GM23248 (cell line): ENCODE data around the gene MPPED2. TPM values are rescaled to one million over a fixed set of nuclear protein-coding genes. Genes with fewer than 3 reads are reported as not detected.

Experiments used
- DNase-seq: peaks from one replicate; pipeline ENCODE4 v3.0.0-alpha.2; 2015
- H2AFZ ChIP-seq: fragments of 200-600 bp; sonication (generic); 2 replicates; pipeline ENCODE4 v1.6.1; 2016; ENCODE audit warnings: antibody characterized with exemption
- H3F3A ChIP-seq: fragments of 200-600 bp; sonication (generic); 2 replicates; pipeline ENCODE4 v1.6.1; 2016; ENCODE audit warnings: mild to moderate bottlenecking, antibody characterized with exemption, mixed run types; ENCODE audit not compliant: insufficient read depth
- H3K27ac ChIP-seq: fragments of 200-600 bp; sonication (generic); 2 replicates; pipeline ENCODE4 v1.5.1; 2016; ENCODE audit warnings: mild to moderate bottlenecking
- H3K27me3 ChIP-seq: fragments of 200-600 bp; sonication (generic); replicated peaks from 2 replicates; pipeline ENCODE4 v1.6.1; 2016; ENCODE audit warnings: mild to moderate bottlenecking; ENCODE audit not compliant: insufficient read depth
- H3K36me3 ChIP-seq: fragments of 200-600 bp; sonication (generic); 2 replicates; pipeline ENCODE4 v1.6.1; 2016; ENCODE audit warnings: low read depth, mild to moderate bottlenecking
- H3K4me1 ChIP-seq: fragments of 200-600 bp; sonication (generic); 2 replicates; pipeline ENCODE4 v1.6.1; 2016; ENCODE audit warnings: mild to moderate bottlenecking; ENCODE audit not compliant: insufficient read depth
- H3K4me2 ChIP-seq: fragments of 200-600 bp; sonication (generic); one replicate; pipeline ENCODE4 v1.6.1; 2016; ENCODE audit warnings: mild to moderate bottlenecking; ENCODE audit not compliant: unreplicated experiment
- H3K4me3 ChIP-seq: fragments of 200-600 bp; sonication (generic); 2 replicates; pipeline ENCODE4 v1.5.1; 2016; ENCODE audit warnings: mild to moderate bottlenecking
- H3K79me2 ChIP-seq: fragments of 200-600 bp; sonication (generic); 2 replicates; pipeline ENCODE4 v1.6.1; 2016; ENCODE audit warnings: mild to moderate bottlenecking; ENCODE audit not compliant: insufficient read depth
- H3K9ac ChIP-seq: fragments of 200-600 bp; sonication (generic); 2 replicates; pipeline ENCODE4 v1.6.1; 2016; ENCODE audit warnings: mild to moderate bottlenecking
- H3K9me2 ChIP-seq: fragments of 200-600 bp; sonication (generic); 2 replicates; pipeline ENCODE4 v1.6.1; 2016; ENCODE audit warnings: mixed run types, mild to moderate bottlenecking, moderate library complexity; ENCODE audit not compliant: insufficient read depth
- H3K9me3 ChIP-seq: fragments of 200-600 bp; sonication (generic); one replicate; pipeline ENCODE4 v1.6.1; 2017; ENCODE audit warnings: low read depth
- H4K20me1 ChIP-seq: fragments of 200-600 bp; sonication (generic); 2 replicates; pipeline ENCODE4 v1.6.0; 2016; ENCODE audit not compliant: insufficient read depth
- EZH2 ChIP-seq: fragments of 200-600 bp; sonication (generic); IDR thresholded peaks from 2 replicates; pipeline ENCODE4 v1.6.1; 2018; ENCODE audit warnings: antibody characterized with exemption, mild to moderate bottlenecking; ENCODE audit not compliant: insufficient read depth, poor library complexity, severe bottlenecking
- EZH2phosphoT487 ChIP-seq: fragments of 200-600 bp; sonication (generic); IDR thresholded peaks from 2 replicates; pipeline ENCODE4 v1.6.1; 2018; ENCODE audit warnings: antibody characterized with exemption, moderate library complexity, mild to moderate bottlenecking, low read depth; ENCODE audit not compliant: insufficient read depth
- WGBS, 2 experiments: methylation state at CpG; one replicate each; pipeline ENCODE4 v1.1.6; 2015 to 2017; ENCODE audit warnings: low lambda C conversion rate in 2 of 2, low coverage in 1 of 2; ENCODE audit errors: missing lambda C conversion rate in 2 of 2; 5-methylcytosine and 5-hydroxymethylcytosine counted together
- in situ Hi-C: fragments of 300-500 bp; cut with MboI; formaldehyde crosslinking; loops from 2 replicates; pipeline ENCODE4 v1.15.0; 2020
- polyA plus RNA-seq: library from polyadenylated mRNA; unstranded; fragments of >200 nt; fragmentation: Nextera tagmentation; extraction: Ambion mirVana; gene quantifications from 2 replicates; pipeline ENCODE4 v1.2.1, GENCODE V29; 2016
- total RNA-seq: library from RNA; depleted of rRNA; stranded (reverse); fragments of >200 nt; shearing (Covaris generic); gene quantifications from 2 replicates; pipeline ENCODE4 v1.2.3, GENCODE V29; 2014

MPPED2 gene
- total and polyA plus RNA-seq, 2 experiments from 2014 or later = not detected

- Histone ChIP-seq H3F3A (no peaks in the 10 kb centered on the region), H3K36me3 (no peaks in the 10 kb centered on the region), H3K9me2 (no peaks in the 10 kb centered on the region), H3K4me2 (no peak overlapping the region), H3K9ac (no peak overlapping the region), H3K27ac (no peak overlapping the region), H4K20me1 (no peaks in the 10 kb centered on the region), H2AFZ (no peak overlapping the region), H3K9me3 (no peaks in the 10 kb centered on the region), H3K4me3 (no peak overlapping the region), H3K79me2 (no peaks in the 10 kb centered on the region), H3K27me3 (peaks cover 3% of the 10 kb centered on the region; the same call in 1 of the 2 replicates), H3K4me1 (no peaks in the 10 kb centered on the region)
- DNase-seq = no peak
- WGBS, 2 experiments = 9 to 16% methylated on average over 2 of the region's 2 CpGs
- in situ Hi-C loops = no loop called here
- TF ChIP-seq EZH2 = no peak
- TF ChIP-seq EZH2phosphoT487 = no peak
These were observed 10.7 kb upstream of the MPPED2 start for GRCh38 chr11:30596832-30597231.

DNA sequence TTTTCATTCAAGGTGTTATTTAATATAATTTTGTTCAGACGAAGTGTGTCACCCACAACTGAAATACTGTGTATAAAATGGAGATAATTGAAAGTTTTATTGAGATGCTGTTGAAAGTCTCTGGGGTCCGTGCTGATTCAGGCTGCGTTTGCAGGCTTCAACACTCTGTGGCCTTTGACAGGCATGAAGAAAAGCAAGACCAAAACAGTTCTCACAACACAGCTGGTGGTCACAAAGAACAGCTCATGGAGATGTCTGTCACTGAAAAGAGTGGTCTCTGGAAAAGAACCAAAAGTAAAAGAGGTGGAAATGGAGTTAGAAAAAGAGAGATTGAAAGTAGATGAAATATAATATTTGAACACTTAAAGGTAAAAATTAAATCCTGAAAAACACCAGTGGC, 9.8 kb upstream of the MPPED2 start:
- in situ Hi-C loops = no loop called here
- no peaks in the 10 kb centered on the region for H3K79me2 ChIP-seq

DNA sequence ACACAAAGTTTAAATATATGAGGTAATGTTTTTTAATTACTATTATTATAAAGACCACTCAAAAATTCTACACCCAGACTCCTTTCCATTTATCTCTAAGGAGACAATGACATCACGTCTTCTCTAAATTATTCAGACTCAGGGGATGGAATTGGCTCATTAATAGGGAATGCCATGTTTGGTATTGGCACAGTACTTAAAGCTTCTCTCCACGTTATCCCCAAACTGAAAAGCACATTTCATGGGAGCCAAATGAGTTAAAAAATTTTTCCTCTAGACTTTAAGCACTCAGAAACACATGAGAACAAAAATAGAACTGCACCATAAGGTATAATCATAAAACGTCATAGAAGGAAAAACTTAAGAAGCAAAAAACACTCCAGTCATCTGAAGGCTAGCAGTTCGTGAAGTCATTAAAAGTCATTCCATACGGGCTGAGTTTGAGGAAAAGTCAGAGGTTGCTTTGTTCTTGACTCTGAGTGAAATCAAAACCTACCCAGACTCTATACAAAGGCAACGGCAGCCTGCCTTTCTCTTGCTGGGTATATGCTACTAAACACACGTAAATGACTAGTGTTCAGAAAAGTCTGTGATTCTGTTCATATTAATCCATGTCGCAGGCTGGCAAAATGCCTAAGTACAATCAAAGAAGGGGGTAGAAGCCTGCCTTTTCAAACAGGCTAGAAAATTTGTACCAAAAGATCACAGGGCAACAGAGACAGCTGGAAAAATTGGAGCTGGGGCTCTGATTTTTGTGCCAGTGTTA, 8.7 kb upstream of the MPPED2 start:
- Histone ChIP-seq H3K79me2 (no peaks in the 10 kb centered on the region), H3K9me2 (no peaks in the 10 kb centered on the region), H4K20me1 (no peaks in the 10 kb centered on the region), H3K4me1 (no peaks in the 10 kb centered on the region), H3K27ac (no peak overlapping the region), H3K27me3 (peaks cover 3% of the 10 kb centered on the region; the same call in 1 of the 2 replicates), H3F3A (no peaks in the 10 kb centered on the region), H3K36me3 (no peaks in the 10 kb centered on the region), H3K4me3 (no peak overlapping the region), H3K4me2 (no peak overlapping the region), H2AFZ (no peak overlapping the region), H3K9me3 (no peaks in the 10 kb centered on the region), H3K9ac (no peak overlapping the region)
- in situ Hi-C loops = no loop called here
- WGBS, 2 experiments = 28 to 33% methylated on average over 8 of the region's 8 CpGs
- DNase-seq = no peak
- TF ChIP-seq EZH2phosphoT487 (no peak), EZH2 (no peak)

More for the DNA sequence above, 9.8 kb upstream of the MPPED2 start:
- WGBS, 2 experiments = 31 to 40% methylated on average over 3 of the region's 3 CpGs
- H3K9me3 ChIP-seq = no peaks in the 10 kb centered on the region
- no peaks in the 10 kb centered on the region for H3K4me1 ChIP-seq
- TF ChIP-seq EZH2phosphoT487 (no peak), EZH2 (no peak)
- no peak overlapping the region for H3K27ac ChIP-seq
- H3K36me3 ChIP-seq = no peaks in the 10 kb centered on the region
- no peaks in the 10 kb centered on the region for H4K20me1 ChIP-seq
- no peak overlapping the region for H2AFZ ChIP-seq
- no peak overlapping the region for H3K9ac ChIP-seq
- no peak overlapping the region for H3K4me2 ChIP-seq
- no peaks in the 10 kb centered on the region for H3K9me2 ChIP-seq
- H3F3A ChIP-seq = no peaks in the 10 kb centered on the region
- peaks cover 3% of the 10 kb centered on the region; the same call in 1 of the 2 replicates for H3K27me3 ChIP-seq
- no peak overlapping the region for H3K4me3 ChIP-seq
- DNase-seq = no peak

- in situ Hi-C loops = no loop called here
These were observed 1.2 kb upstream of the MPPED2 start for GRCh38 chr11:30587269-30587812.

More at GRCh38 chr11:30587269-30587812, 1.2 kb upstream of the MPPED2 start:
- H3K27me3 ChIP-seq = peaks cover 66% of the 10 kb centered on the region
- H3K79me2 ChIP-seq = no peaks in the 10 kb centered on the region
- H3K9me2 ChIP-seq = no peaks in the 10 kb centered on the region
- no peak overlapping the region for H3K27ac ChIP-seq
- DNase-seq = no peak
- no peaks in the 10 kb centered on the region for H3K4me1 ChIP-seq
- H3K36me3 ChIP-seq = no peaks in the 10 kb centered on the region
- 38 to 44% methylated on average over 1 of the region's 1 CpG for WGBS, 2 experiments
- H4K20me1 ChIP-seq = no peaks in the 10 kb centered on the region
- H2AFZ ChIP-seq = no peak overlapping the region
- TF ChIP-seq EZH2 (no peak), EZH2phosphoT487 (no peak)
- no peak overlapping the region for H3K4me2 ChIP-seq
- no peaks in the 10 kb centered on the region for H3K9me3 ChIP-seq
- no peaks in the 10 kb centered on the region for H3F3A ChIP-seq
- no peak overlapping the region for H3K9ac ChIP-seq
- H3K4me3 ChIP-seq = no peak overlapping the region
